ENCODE measurements around the gene CLK2.
"Not testable (repeated sequence)": the region's sequence is repeated elsewhere in the genome, so short reads cannot be mapped to it uniquely, and the experiment has no call there.

The CLK2 gene

DNA sequence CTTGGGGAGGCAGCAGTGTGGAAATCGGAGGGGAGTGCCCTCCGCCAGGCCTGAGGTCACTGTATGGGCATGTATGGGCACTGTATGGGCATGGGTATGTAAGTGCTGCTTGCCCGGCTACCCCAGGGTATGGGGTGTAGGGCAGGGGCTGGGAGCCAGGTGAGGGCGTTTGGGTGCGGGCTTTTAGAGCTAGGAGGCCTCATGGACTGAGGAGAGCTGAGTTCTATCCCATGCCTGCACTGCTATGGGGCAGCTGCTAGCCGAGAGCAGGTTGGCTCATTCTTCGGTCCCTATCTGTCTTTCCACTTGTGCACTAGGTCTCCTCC is 22.6 kb upstream of the CLK2 start:
- no peak for DNase-seq

DNA sequence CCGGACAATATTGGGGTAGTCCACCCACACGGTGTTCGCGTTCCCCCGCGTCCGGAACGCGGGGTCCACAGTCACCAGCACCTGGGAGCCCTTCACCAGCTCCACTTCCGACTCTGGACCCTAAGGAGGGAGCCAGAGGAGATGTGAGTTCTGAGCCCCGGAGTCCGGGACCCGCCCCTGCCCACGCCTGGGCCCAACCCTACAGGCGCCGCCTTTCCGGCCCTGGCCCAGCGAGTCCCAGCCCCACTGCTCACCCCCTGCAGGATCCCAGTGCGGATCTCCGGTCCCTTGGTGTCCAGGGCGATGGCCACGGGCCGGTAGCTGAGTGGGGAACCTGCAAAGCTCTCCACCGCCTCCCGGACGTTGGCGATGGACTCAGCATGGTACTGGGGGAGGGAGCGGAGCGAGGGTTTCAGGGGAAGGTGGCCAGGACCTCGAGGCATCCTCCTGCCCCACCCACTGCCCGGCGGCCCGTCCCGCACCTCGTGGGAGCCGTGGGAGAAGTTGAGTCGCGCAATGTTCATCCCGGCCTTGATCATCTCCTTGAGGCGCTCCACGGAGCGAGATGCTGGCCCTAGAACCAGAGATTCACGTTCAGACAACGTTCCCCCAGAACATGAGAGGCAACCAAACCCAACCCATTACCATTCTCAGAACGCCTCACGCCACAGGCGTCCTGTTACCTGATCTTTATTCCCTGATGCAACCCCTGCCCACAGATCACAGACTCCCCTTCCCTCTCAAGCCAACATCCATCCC is 22.1 kb upstream of the CLK2 start:
- no peak for DNase-seq

DNA sequence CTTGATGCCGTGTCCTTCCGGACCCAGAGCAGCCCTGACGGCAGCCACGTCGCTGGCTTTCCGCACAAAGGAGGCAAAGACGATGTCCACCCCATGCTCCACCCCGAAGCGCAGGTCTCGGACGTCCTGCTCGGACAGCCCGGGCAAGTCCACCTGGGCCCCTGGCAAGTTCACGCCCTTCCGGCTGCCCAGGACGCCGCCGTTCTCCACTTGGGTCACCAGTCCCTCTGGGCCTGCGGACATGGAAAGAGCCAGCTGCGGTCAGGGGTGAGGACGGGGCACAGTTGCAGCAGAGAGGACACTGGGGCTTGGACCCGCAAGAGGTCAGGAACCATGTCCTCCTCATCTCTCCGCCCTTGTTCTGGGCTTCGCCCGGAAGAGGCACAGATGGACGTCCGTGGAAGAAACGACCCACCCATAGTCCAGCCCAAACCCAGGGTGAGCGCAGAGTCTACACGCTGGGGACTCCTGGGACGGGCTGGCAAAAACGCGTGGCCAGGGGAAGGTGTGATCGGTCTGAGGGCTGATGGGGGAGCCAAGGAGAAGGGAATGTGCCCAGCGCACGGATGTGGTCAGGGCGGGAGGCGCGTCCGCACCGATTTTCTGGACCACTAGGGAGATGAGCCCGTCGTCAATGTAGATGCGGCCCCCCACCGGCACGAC is 21.3 kb upstream of the CLK2 start:
- DNase-seq = no peak

DNA sequence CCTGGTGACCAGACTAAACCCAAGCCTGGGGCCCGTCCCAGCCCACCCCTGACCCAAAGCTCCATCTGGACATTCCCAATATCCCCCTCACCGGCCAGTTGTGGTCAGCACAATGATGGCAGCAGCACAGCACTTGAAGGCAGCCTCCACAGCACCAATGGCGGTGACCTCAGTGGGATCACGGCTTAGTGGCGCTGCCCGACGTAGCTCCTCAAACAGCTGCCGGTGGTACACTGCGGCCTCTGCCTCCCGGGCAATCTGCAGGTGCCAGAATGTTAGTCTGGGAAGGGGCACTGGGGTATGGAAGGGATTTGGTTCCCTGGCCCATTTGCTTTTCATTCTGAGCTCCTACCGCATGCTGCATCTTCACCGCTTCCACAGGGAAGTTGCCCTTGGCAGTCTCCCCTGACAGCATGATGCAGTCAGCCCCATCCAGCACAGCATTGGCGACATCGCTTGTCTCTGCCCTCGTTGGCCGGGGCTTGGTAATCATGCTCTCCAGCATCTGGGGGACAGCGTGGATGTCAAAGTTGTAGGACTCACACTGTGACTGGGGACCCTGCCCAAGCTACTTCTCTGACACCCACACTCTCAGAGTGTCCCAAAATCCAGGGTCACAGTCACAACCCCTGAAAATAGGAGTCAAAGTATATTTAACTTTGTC is 19.9 kb upstream of the CLK2 start:
- no peak for DNase-seq

DNA sequence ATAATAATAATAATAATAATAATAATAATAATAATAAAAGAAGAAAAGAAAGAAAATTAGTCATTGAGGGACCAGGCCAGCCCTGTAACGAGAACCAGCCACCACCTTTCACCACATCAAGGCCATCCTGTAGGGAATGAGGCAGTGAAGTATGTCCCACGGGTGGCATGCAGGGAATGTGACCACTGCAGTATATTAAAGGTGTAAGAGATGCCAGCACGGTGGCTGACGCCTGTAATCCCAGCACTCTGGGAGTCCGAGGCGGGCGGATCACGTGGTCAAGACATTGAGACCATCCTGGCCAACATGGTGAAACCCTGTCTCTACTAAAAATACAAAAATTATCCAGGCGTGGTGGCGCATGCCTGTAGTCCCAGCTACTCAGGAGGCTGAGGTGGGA is 17.7 kb upstream of the CLK2 start:
- not testable (repeated sequence) for DNase-seq

DNA sequence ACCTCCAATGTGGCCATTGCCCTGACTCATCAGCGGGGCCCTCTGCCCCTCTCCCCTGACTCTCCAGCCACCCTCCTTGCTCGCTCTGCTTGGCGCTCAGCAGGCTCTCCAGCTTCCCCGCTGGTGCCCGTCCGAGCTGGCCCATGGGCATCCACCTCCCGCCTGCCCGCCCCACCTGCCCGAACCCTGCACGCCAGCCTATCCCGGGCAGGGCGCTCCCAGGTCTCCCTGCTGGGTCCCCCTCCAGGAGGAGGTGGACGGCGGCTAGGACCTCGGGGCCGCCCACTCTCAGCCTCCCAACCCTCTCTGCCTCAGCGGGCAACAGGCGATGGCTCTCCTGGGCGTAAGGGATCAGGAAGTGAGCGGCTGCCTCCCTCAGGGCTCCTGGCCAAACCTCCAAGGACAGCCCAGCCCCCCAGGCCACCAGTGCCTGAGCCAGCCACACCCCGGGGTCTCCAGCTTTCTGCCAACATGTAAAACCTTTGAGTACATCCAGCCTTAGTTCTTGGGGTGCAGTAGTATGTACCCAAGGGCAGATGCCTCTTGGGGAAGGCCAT is 14.8 kb upstream of the CLK2 start:
- DNase-seq = no peak

DNA sequence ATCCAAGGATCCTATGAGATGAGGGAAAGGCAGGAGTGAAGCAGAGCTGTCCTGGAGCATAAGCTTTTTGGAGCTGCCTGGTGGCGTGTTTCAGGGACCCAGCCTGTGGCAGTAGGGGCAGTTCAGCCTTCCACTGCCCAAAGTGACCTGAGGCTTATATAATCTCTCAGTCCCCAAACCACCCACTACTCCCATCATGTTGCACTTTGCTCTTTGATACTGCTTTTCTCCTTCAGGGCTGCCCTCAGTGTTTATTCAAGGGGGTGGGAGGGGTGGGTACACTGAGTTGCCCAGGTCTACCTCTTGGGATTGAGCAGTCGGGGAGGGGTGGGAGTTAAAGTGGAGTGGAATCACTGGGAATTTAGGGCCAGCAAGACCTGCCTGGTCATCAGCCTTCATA is 13.2 kb upstream of the CLK2 start:
- no peak for DNase-seq

DNA sequence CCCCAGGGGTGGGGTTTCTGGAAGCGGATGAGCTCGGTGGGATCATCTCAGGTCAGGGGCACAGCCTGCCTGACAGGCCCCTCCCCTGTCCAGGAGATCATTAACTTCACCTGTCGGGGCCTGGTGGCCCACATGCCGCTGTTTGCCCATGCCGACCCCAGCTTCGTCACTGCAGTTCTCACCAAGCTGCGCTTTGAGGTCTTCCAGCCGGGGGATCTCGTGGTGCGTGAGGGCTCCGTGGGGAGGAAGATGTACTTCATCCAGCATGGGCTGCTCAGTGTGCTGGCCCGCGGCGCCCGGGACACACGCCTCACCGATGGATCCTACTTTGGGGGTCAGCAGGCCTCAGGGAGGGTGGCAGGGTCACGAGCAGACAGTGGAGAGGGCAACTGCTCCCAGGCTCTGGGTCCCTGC is 12.3 kb upstream of the CLK2 start:
- no peak for DNase-seq

DNA sequence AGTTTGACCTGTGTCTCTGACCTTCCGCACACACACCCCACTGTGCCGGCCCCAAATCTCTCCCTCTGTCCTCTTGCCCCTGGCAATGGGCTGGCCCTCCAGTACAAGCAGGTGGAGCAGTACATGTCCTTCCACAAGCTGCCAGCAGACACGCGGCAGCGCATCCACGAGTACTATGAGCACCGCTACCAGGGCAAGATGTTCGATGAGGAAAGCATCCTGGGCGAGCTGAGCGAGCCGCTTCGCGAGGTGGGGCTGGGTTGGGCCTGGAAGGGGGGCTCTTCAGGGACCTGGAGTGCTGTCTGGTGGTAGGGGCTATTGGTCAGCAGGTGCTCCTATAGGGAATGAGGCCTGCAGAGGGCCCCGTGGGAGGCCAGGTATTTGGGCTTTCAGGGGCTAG is 11.8 kb upstream of the CLK2 start:
- DNase-seq = no peak

DNA sequence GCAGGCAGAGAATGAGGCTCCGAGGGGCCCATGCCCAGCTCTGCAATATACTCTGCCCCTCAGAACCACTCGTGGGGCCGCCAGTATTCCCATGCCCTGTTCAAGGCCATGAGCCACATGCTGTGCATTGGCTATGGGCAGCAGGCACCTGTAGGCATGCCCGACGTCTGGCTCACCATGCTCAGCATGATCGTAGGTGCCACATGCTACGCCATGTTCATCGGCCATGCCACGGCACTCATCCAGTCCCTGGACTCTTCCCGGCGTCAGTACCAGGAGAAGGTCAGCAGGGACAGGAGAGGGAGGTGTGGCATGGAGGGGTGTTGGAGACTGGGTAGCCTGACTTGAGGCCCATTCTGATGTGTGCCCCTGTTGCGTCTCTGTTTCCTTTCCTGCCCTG is 11.2 kb upstream of the CLK2 start:
- DNase-seq = no peak

DNA sequence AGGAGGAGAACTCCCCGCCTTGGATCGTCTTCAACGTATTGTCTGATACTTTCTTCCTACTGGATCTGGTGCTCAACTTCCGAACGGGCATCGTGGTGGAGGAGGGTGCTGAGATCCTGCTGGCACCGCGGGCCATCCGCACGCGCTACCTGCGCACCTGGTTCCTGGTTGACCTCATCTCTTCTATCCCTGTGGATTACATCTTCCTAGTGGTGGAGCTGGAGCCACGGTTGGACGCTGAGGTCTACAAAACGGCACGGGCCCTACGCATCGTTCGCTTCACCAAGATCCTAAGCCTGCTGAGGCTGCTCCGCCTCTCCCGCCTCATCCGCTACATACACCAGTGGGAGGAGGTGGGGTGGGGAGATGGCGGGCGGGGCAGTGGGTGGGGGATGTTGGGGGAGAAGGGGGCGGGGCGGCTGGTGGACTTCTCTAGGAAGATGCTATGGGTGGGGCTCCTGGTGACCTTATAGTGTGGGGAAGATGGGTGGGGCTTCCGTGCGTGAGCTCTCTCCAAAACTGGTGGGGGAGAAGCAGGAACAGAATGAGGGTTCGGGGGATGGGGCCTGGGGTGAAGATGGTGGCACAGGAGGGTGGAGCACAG is 9.3 kb upstream of the CLK2 start:
- DNase-seq = no peak

DNA sequence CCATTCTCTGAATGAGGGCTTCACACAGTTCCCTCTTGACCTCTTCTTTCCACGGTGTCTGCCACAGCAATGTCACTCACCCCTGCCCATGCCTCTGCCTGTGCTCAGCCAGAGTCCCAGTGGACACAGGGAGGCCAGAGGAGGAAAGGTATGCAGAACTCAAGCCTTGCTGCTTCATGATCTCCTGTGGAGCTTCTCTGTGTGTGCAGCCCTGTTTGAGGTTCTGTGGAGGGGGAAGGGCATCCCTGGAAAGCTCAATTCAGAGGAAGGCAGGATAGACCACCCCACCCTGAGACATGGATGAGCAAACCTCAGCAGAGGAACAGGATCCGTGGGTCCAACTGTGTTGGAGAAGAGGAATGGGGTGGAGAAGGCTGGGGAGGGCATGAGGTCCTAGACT is 6.0 kb upstream of the CLK2 start:
- no peak for DNase-seq

DNA sequence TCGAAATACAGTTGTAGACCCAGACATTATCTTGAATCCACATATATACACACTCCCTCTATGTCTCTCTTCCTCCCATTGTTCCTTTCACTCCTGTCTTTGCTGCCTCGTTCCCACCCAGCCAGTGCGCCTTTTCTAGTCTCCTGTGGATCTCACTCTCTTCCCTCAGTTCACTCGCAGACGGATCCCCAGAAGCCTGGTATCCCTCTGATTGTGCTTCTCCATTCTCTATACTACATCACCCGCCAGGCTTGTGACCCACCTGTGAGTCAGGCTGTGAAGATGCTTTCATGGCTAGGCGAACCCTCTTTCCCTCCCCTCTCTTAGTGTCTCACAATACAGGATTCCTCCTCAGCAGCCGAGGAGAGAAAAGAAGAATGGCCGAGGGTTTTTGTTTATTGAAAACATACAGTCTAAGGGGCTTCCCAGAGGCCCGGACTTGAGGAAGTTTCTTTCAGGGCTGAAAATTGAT is 5.4 kb upstream of the CLK2 start:
- no peak for DNase-seq

DNA sequence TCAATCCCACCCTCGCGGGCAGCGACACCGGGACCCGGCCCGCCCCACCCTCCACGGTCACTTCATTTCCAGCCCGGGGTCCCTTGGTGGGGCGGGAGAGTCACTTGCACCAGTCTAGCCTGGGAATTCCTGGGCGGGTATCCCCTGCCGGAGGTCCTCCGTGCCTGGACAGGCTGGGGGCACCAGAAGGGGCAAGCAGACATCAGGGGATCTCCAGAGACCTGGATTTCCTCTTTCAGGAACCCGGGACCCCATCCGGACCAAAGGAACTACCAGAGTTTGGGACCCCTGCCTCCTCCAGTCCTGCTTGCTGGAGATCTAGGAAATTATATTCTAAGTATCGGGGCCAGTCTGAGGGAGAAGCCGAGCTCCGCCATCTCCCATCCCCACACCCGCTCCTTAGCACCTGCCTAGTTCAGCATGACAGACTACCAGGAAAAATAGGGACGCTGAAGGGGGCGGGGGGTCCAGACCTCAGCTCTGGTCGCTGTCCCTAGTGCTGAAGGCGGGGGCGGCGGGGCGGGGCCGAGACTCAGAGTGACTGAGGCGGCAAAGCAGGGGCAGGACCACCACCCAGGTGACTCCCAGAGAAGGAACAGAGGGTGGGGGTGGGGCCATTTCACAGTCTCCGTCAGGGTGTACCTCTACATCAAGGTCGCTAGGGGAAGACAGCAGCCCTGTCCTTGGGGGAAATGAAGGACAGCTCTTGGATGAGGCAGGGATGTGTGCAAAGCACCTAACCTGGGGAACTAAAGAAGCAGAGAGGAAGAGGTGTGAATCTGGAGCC is 4.8 kb upstream of the CLK2 start:
- DNase-seq = peak in 1 of 2 experiments; percentile 34

DNA sequence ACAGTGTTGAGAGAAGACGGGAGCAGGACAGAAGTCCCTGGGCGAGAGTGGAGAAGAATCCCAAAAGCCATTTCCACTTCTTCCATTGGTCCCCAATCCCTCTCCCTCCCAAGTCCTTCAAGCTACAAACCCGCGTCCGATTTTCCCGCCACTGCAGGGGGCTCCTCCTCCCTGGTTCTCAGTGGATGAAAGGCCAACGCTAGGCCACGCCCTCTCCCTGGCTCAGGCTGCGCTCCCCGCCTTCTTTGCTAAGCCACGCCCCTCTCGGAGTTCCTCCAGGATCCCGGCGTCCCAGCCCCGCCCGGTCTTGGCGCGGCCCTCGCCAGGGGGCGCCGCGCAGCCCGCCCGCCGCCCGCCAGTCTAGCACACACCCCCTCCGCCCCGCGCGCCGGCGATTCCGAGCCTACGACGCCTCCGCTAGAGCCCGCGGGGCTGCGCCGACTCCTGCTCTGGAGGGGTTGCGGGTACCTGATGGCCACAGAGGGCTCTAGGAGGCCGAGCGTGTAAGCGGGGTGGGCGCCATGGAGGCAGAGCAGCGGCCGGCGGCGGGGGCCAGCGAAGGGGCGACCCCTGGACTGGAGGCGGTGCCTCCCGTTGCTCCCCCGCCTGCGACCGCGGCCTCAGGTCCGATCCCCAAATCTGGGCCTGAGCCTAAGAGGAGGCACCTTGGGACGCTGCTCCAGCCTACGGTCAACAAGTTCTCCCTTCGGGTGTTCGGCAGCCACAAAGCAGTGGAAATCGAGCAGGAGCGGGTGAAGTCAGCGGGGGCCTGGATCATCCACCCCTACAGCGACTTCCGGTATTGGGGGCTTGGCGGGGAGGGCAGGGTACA is 4.0 kb upstream of the CLK2 start, which contains the start of gene HCN3:
Gene HCN3 (plus strand): TSS at position 394 of the 832 bp plus-strand sequence. CDS start 128 bp downstream, at position 522.
- peak; percentile 59 to 85 for DNase-seq

DNA sequence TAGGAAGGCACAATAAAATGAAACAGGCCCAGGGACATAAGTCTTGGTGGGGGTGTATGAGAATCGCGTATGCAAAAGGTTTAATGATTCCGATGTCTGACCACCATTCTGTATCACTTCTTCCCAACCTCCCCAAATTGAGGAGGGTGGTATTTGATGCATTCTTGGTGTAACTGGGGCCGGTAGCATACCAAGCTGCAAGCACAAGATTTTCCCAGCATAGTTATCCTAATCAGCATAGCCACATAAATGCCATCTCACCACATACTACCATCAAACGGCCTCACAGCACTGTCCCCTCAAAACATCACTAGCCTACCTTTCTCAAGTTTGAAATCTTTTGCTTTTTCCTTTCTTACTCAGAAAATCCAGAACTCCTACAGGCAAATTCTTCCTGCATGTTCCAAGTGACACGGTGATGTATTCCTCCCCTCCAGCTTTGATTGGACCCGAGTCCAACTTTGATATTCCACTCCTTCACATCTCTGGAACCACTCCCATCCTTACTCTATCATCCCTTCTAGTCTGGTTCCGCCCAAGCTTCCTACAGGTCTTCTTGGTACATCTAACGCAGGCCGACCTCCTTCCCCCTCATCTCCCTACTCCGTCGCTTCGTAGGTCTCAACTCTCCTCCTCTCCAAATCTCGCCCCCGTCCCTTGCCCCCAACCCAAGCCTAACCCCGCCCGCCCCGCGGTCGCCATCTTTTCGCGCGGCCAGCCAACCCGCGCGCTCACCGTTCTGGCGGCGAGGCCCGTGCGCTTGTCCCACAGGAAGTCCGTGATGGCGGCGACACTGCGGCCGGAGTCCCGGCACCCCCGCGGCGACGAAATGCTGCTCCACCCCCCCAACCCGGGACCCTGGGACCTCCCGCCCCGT is 600 bp downstream of the CLK2 start:
- DNase-seq = peak in 1 of 2 experiments; percentile 63

DNA sequence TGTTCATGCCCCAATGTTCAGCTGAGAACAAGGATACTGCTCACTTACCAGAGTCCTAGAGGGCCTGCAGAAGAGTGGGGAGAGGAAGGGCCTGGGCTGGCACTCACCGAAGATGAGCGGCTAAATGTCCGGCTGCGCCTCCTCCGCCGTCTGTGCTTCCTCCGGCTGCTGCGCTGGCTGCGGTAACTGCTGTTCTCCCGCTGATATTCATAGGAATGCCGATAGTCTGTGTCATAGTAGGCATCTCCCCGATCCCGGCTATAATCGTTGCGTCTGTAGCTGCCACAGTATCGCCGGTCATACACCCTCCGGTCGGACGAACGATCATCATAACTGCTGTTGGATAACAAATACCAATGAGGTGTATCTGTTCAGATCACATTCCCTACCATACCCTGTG is 3.9 kb downstream of the CLK2 start:
- no peak for DNase-seq

DNA sequence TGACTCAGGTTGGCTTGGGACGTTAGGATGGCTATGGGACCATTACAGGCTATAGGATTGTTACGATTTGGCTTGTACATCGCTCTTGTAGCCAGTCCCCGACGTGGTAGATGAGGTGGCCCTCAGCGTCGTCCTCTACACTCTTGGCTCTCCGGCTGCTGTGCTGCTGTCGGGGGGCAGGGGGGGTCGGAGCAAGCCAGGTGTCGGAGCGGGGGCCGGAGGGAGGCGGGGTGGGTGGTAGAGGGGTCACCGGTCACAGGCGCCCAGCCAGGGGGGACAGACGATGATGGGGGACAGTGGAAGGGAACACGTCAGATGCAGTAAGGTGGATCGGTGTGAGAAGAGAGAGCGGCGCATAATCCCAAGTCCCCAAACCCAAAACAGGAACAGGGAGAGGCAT is 4.7 kb downstream of the CLK2 start:
- DNase-seq = no peak

DNA sequence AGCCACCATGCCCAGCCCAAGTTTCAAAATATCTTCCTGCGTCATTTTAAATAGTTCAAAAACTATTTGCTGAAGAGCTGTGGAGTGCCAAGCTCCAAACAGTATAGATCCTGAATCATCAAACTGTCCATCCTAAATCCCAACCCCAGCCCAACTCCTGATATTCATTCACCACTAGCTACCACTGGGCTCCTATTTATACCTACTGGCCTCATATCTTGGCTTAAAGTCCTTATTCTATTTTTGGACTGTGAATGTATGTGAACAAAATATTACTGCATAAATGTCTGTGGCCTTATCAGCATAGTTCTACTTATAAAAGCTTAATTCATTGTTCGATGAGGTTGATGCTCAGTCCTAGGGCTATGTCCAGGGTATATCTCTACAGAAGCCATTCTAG is 5.9 kb downstream of the CLK2 start:
- no peak for DNase-seq

DNA sequence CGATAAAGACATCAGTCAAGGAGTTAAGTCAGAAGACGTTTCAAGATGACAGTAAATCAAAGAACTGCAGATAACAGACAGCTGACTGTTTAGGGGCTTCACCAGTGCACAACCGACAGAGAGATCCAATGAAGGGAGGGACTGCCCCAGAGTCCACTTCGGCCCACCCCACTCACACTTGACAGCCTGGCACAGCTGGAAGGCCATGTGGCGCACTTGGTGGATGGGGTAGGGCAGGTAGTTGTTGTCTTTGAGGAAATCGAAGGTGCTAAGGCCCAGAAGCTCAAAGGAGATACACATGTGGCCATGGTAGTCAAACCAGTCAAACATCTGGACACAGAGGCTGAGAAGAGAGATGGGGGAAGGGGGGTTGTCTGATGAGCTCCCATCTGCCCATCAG is 6.8 kb downstream of the CLK2 start:
- no peak for DNase-seq

DNA sequence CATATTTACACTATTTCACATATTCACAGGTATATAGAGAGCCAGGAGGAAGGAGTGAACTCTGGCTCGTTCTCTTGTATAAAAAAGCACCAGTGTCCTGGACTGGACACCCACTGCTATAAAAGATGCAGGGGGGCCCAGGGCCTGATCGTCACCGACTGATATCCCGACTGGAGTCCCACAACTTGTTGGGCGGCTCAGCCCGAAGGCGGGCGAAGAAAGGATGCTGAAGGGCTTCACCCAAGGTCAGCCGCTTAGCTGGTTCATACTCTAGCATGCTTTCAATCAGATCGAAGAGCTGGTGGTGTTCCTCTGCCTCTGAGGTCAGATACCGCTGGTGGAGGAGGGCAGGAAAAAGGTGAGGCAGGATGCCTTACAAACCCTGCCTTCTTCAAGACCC is 10.2 kb downstream of the CLK2 start:
- DNase-seq = no peak

Measured in SW 1271 (cell line).